HG02973 (cell line): ENCODE measurements around the gene LSM4.
"Not testable (repeated sequence)": the region's sequence is repeated elsewhere in the genome, so short reads cannot be mapped to it uniquely, and the experiment has no call there.

Experiments
- ATAC-seq: cut with Tn5 transposase; IDR thresholded peaks from one replicate; pipeline ENCODE4 v1.9.1; 2021; ENCODE audit warnings: moderate library complexity; ENCODE audit not compliant: unreplicated experiment

LSM4 gene

GRCh38 chr19:18322759-18323460 is at the start of gene LSM4:
Gene LSM4, minus strand, starts transcription at chr19:18323076. Its CDS starts 56 bp downstream, at chr19:18323020.
- ATAC-seq, result peak; percentile 88

GRCh38 chr19:18368504-18369222 is 45.8 kb upstream of the LSM4 start:
- ATAC-seq, result no peak

- no peak for ATAC-seq
These were observed 43.2 kb upstream of the LSM4 start for GRCh38 chr19:18366021-18366435.

- ATAC-seq, result no peak
These were observed 42.1 kb upstream of the LSM4 start for GRCh38 chr19:18364826-18365528.

GRCh38 chr19:18364277-18364825 is 41.5 kb upstream of the LSM4 start:
- not testable (repeated sequence) for ATAC-seq

- no peak for ATAC-seq
These were observed 40.9 kb upstream of the LSM4 start for GRCh38 chr19:18363787-18364186.

GRCh38 chr19:18362934-18363542 is 40.2 kb upstream of the LSM4 start:
- ATAC-seq, result no peak

- ATAC-seq, result no peak
These were observed 38.8 kb upstream of the LSM4 start for GRCh38 chr19:18361646-18362045.

- no peak for ATAC-seq
These were observed 34.2 kb upstream of the LSM4 start for GRCh38 chr19:18357041-18357440.

- not testable (repeated sequence) for ATAC-seq
These were observed 31.9 kb upstream of the LSM4 start for GRCh38 chr19:18354743-18355142.

GRCh38 chr19:18353378-18354005 is 30.6 kb upstream of the LSM4 start:
- no peak for ATAC-seq

GRCh38 chr19:18351544-18351943 is 28.7 kb upstream of the LSM4 start:
- no peak for ATAC-seq

- no peak for ATAC-seq
These were observed 27.6 kb upstream of the LSM4 start for GRCh38 chr19:18350490-18350889.

GRCh38 chr19:18349524-18350128 is 26.8 kb upstream of the LSM4 start:
- ATAC-seq, result no peak

GRCh38 chr19:18348818-18349339 is 26.0 kb upstream of the LSM4 start:
- not testable (repeated sequence) for ATAC-seq

GRCh38 chr19:18348171-18348570 is 25.3 kb upstream of the LSM4 start:
- no peak for ATAC-seq

GRCh38 chr19:18346091-18346490 is 23.2 kb upstream of the LSM4 start:
- no peak for ATAC-seq

- ATAC-seq, result no peak
These were observed 22.4 kb upstream of the LSM4 start for GRCh38 chr19:18345296-18345695.

- no peak for ATAC-seq
These were observed 21.7 kb upstream of the LSM4 start for GRCh38 chr19:18344582-18344950.

GRCh38 chr19:18342090-18342632 is 19.3 kb upstream of the LSM4 start:
- no peak for ATAC-seq
